K562 (cell line): ENCODE data around the gene ZNRF3. TPM values are rescaled to one million over a fixed set of nuclear protein-coding genes. Genes with fewer than 3 reads are reported as not detected.

Experiments
- ATAC-seq: fragments of 200-7000 bp; cut with Tn5 transposase; 3 replicates; pipeline ENCODE4 v1.9.1; 2020; ENCODE audit warnings: moderate library complexity
- BruUV-seq: library from RNA; stranded (reverse); fragments of 400-500 nt; replicated peaks from 2 replicates; lab custom pipeline; 2021; lab: Mats Ljungman, UMichigan
- CTCF ChIA-PET: fragments of 300-600 bp; formaldehyde crosslinking; extraction: SDS; loops from one replicate; lab custom pipeline; 2021; ENCODE audit warnings: low intra/inter-chr PET ratio; lab: Yijun Ruan, JAX
- POLR2A ChIA-PET: fragments of 300-600, 350-650 bp; sonication (Branson Sonifier 250); formaldehyde crosslinking; extraction: SDS; loops from one replicate; lab custom pipeline; 2021; ENCODE audit warnings: antibody characterized with exemption, inconsistent platforms; lab: Yijun Ruan, JAX
- DNase-seq, 4 experiments: peaks; one replicate each; pipeline versions ENCODE4 v3.0.0 to v3.0.0-alpha.2; 2011 to 2018; ENCODE audit warnings: low spot score in 3 of 4, mixed read lengths in 3 of 4; ENCODE audit errors: extremely low read depth in 1 of 4
- FAIRE-seq: peaks from 2 replicates; lab custom pipeline; 2011; peaks lifted over from hg19 to GRCh38; lab: Jason Lieb, UNC
- H2AFZ ChIP-seq: 2 replicates; pipeline ENCODE4 v1.6.0; 2011; ENCODE audit warnings: low read depth, low read length, control low read depth, inconsistent platforms
- H3K27ac ChIP-seq: fragments of 200-600 bp; 3 replicates; pipeline ENCODE4 v1.8.0; 2011; ENCODE audit warnings: low read depth, mild to moderate bottlenecking, control low read depth, inconsistent platforms, low read length, moderate library complexity, mixed read lengths; ENCODE audit errors: extremely low read depth
- H3K27me3 ChIP-seq, 2 experiments: fragments of 300-600 bp in 1 of 2; 2 replicates in 1 of 2; 3 replicates in 1 of 2; pipeline versions ENCODE4 v1.6.0 to v1.8.0; 2011; ENCODE audit warnings: inconsistent platforms in 2 of 2, low read length in 2 of 2, mild to moderate bottlenecking in 1 of 2, mixed read lengths in 1 of 2, moderate library complexity in 1 of 2; ENCODE audit not compliant: control insufficient read depth in 2 of 2, insufficient read depth in 2 of 2
- H3K36me3 ChIP-seq: fragments of 300-600 bp; 3 replicates; pipeline ENCODE4 v1.8.0; 2011; ENCODE audit warnings: mild to moderate bottlenecking, low read length, inconsistent platforms; ENCODE audit not compliant: control insufficient read depth, insufficient read depth
- H3K4me1 ChIP-seq, 2 experiments: fragments of 200-600 bp in 1 of 2; replicated peaks in 1 of 2; 2 replicates in 1 of 2; 3 replicates in 1 of 2; pipeline versions ENCODE4 v1.5.1 to v1.8.0; 2011; ENCODE audit warnings: inconsistent platforms in 2 of 2, low read length in 2 of 2, mild to moderate bottlenecking in 1 of 2, mixed read lengths in 1 of 2, moderate library complexity in 1 of 2; ENCODE audit not compliant: control insufficient read depth in 2 of 2, insufficient read depth in 2 of 2
- H3K4me2 ChIP-seq: 2 replicates; pipeline ENCODE4 v1.6.1; 2011; ENCODE audit warnings: low read length, control low read depth, inconsistent platforms, mixed read lengths; ENCODE audit not compliant: insufficient read depth
- H3K4me3 ChIP-seq: fragments of 200-600 bp; sonication (generic), shearing (Covaris generic); 2 replicates; pipeline ENCODE4 v1.5.1; 2016; ENCODE audit warnings: control low read depth, inconsistent platforms
- H3K79me2 ChIP-seq: fragments of 200-600 bp; 3 replicates; pipeline ENCODE4 v1.8.0; 2011; ENCODE audit warnings: low read length, inconsistent platforms; ENCODE audit not compliant: control insufficient read depth, insufficient read depth
- H3K9ac ChIP-seq, 2 experiments: 2 replicates each; pipeline versions ENCODE4 v1.6.0 to v1.6.1; 2011; ENCODE audit warnings: low read depth in 2 of 2, low read length in 2 of 2, control low read depth in 1 of 2, inconsistent platforms in 1 of 2, mild to moderate bottlenecking in 1 of 2, mixed read lengths in 1 of 2; ENCODE audit not compliant: insufficient read depth in 1 of 2
- H3K9me1 ChIP-seq: one replicate; pipeline ENCODE4 v1.6.0; 2011; ENCODE audit warnings: inconsistent platforms, mild to moderate bottlenecking, low read length, moderate library complexity; ENCODE audit not compliant: control insufficient read depth, insufficient read depth
- H3K9me3 ChIP-seq: replicated peaks from 2 replicates; pipeline ENCODE4 v1.5.1; 2011; ENCODE audit warnings: low read depth, low read length, inconsistent platforms; ENCODE audit not compliant: control insufficient read depth, insufficient read depth
- H4K20me1 ChIP-seq: replicated peaks from 2 replicates; pipeline ENCODE4 v1.6.1; 2011; ENCODE audit warnings: low read length, inconsistent platforms, mixed read lengths; ENCODE audit not compliant: control insufficient read depth, insufficient read depth
- BCOR ChIP-seq: fragments of 450-650 bp; IDR thresholded peaks from 2 replicates; pipeline ENCODE4 v1.6.1; 2016
- CBX3 ChIP-seq, 2 experiments: IDR thresholded peaks; 1 replicate in 1 of 2; 2 replicates in 1 of 2; pipeline ENCODE4 v1.6.1; 2012; ENCODE audit warnings: inconsistent platforms in 2 of 2, low read length in 2 of 2, borderline replicate concordance in 1 of 2, control low read depth in 1 of 2
- KDM1A ChIP-seq, 2 experiments: fragments of 450-650 bp; IDR thresholded peaks; 2 replicates each; pipeline ENCODE4 v1.6.1; 2016; ENCODE audit warnings: mild to moderate bottlenecking in 2 of 2
- PML ChIP-seq: IDR thresholded peaks from 2 replicates; pipeline ENCODE4 v1.6.1; 2012; ENCODE audit warnings: low read length, inconsistent platforms
- RBM25 ChIP-seq: fragments of 200-400 bp; formaldehyde crosslinking; IDR thresholded peaks from 2 replicates; pipeline ENCODE4 v1.6.1; 2018; ENCODE audit warnings: low read length, low read depth, moderate library complexity; ENCODE audit not compliant: severe bottlenecking
- ZNF212 ChIP-seq: fragments of 450-650 bp; formaldehyde crosslinking; IDR thresholded peaks from 2 replicates; pipeline ENCODE4 v1.4.0; 2020; ENCODE audit warnings: mild to moderate bottlenecking
- WGBS: fragments of 100-300 bp; shearing (Covaris generic); methylation state at CpG from one replicate; pipeline ENCODE4 v1.1.6; 2016; ENCODE audit warnings: low coverage, mixed read lengths; ENCODE audit not compliant: insufficient coverage; ENCODE audit errors: missing lambda C conversion rate; 5-methylcytosine and 5-hydroxymethylcytosine counted together
- in situ Hi-C: fragments of 300-500 bp; cut with MboI; formaldehyde crosslinking; loops from 4 replicates; pipeline ENCODE4 v1.15.0; 2018; ENCODE audit warnings: inconsistent platforms, mixed read lengths
- intact Hi-C: fragments of 100-400 bp; cut with micrococcal nuclease; formaldehyde crosslinking; loops from 2 replicates; pipeline ENCODE4 v1.14.2; 2022
- polyA plus RNA-seq, 8 experiments: library from polyadenylated mRNA; depleted of rRNA in 4 of 8; stranded (reverse) in 5 of 8; unstranded in 3 of 8; fragments of >200 nt; fragmentation: Nextera tagmentation in 2 of 8; fragmentation: Illumina TruSeq in 1 of 8; extraction: Ambion mirVana in 2 of 8; extraction: Trizol in 1 of 8; gene quantifications; 2 replicates each; pipeline versions ENCODE4 v1.2.1 to v1.2.3, GENCODE V29; 2011 to 2014; ENCODE audit warnings: inconsistent platforms in 1 of 8, missing spikeins in 1 of 8
- total RNA-seq, 7 experiments: library from RNA; depleted of rRNA in 6 of 7; stranded (reverse); fragments of >200 nt in 6 of 7; fragmentation: Illumina TruSeq in 2 of 7; extraction: Trizol in 2 of 7; gene quantifications; 2 replicates each; pipeline versions ENCODE4 v1.2.1 to v1.2.3, GENCODE V29; 2011 to 2021; ENCODE audit warnings: low replicate concordance in 1 of 7
- TF ChIP-seq, protein P1 (sequence below), 2 experiments: IDR thresholded peaks in 1 of 2; conservative IDR thresholded peaks in 1 of 2; 2 replicates each; pipeline ENCODE4 v1.6.1; 2016; ENCODE audit warnings: low read depth in 2 of 2, mild to moderate bottlenecking in 1 of 2, missing compliant biosample characterization in 1 of 2, missing genetic modification characterization in 1 of 2, moderate library complexity in 1 of 2
- TF ChIP-seq, protein P2 (sequence below): fragments of 450-650 bp; IDR thresholded peaks from 2 replicates; pipeline ENCODE4 v1.6.1; 2016; ENCODE audit warnings: antibody characterized with exemption

Gene ZNRF3
- total and polyA plus RNA-seq, 9 of the 15 experiments (the other 6 are each of a cell fraction or from before 2014, with no cell fraction given), result 0.41 to 5.9 (median 1.7) TPM

DNA sequence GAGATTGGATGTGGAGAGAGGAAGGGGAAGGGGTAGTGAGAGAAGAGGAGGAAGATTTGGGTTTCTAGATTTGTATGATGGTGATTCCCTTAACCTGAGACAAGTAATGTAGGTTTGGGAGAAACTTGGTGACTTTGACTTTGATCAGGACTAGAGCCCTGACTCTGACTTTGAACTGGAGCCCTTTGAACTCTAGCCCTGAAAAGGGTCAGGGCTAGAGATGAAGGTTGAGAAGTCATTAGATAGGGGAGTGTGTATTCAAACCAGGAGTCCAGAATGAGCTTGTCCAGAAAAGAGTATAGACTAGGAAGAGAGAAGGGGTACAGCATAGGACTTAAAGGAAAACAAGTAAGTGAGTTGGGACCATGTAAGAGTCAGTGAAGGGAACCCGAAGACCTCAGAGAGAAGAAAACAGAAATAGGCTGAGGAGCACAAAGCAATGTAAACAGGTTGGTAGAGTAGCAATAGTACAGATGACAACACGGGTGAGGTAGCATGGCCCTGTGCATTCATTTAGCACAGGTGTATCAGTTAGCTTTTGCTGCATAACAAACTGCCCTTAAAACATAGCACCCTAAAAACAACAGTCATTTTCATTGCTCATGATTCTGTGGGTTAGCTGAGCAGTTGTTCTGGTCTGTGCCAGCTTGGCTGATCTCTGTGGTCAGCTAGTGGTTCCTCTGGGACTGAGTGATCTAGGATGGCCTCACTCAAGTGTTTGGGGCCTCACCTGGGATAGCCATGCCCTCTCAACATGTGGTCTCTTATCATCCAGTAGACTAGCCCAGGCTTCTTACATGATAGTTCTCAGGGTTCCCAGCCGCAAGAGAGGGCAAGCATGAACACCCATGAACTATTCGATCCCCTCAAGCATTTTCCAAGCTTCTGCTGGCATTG lies 135.2 kb downstream of the ZNRF3 start:
- FAIRE-seq (no peak), DNase-seq (no peak), ATAC-seq (no peak)
- no peak overlapping the region for H2AFZ ChIP-seq
- H3K27ac ChIP-seq, result no peak overlapping the region
- H3K9me3 ChIP-seq, result no peaks in the 10 kb centered on the region
- no peaks in the 10 kb centered on the region for H3K27me3 ChIP-seq
- no peaks in the 10 kb centered on the region for H4K20me1 ChIP-seq
- H3K9ac ChIP-seq, result no peak overlapping the region
- no TSS peak for BruUV-seq
- no peaks in the 10 kb centered on the region for H3K9me1 ChIP-seq
- H3K36me3 ChIP-seq, result no peaks in the 10 kb centered on the region
- no peak for TF ChIP-seq PML
- peak in 1 of 2 experiments; percentile 14; a peak in 1 of 4 replicates for TF ChIP-seq KDM1A (IDR thresholded peaks at IDR 0.05)
- peak; percentile 78 for TF ChIP-seq RBM25
- TF ChIP-seq, protein P1, sequence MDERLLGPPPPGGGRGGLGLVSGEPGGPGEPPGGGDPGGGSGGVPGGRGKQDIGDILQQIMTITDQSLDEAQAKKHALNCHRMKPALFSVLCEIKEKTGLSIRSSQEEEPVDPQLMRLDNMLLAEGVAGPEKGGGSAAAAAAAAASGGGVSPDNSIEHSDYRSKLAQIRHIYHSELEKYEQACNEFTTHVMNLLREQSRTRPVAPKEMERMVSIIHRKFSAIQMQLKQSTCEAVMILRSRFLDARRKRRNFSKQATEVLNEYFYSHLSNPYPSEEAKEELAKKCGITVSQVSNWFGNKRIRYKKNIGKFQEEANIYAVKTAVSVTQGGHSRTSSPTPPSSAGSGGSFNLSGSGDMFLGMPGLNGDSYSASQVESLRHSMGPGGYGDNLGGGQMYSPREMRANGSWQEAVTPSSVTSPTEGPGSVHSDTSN (CRISPR knock-in tag; IDR thresholded peaks at IDR 0.05; ENCODE audit: low read depth), result no peak
- TF ChIP-seq, protein P1 (tag; conservative IDR thresholded peaks at IDR 0.05; ENCODE audit: low read depth), result no peak
- TF ChIP-seq, protein P2, sequence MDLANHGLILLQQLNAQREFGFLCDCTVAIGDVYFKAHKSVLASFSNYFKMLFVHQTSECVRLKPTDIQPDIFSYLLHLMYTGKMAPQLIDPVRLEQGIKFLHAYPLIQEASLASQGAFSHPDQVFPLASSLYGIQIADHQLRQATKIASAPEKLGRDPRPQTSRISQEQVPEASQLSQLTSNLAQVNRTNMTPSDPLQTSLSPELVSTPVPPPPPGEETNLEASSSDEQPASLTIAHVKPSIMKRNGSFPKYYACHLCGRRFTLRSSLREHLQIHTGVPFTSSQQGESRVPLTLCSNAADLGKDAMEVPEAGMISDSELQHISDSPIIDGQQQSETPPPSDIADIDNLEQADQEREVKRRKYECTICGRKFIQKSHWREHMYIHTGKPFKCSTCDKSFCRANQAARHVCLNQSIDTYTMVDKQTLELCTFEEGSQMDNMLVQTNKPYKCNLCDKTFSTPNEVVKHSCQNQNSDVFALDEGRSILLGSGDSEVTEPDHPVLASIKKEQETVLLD, result no peak
- peak in 1 of 2 experiments; percentile 50; a peak in 1 of 3 replicates for TF ChIP-seq CBX3 (IDR thresholded peaks at IDR 0.05; ENCODE audit: borderline replicate concordance in 1 of 2, low read length in 2 of 2)
- TF ChIP-seq ZNF212 (CRISPR knock-in tag), result no peak
- TF ChIP-seq BCOR, result peak; percentile 64; the same call in 1 of the 2 replicates
- ChIA-PET POLR2A (no interaction called here), CTCF (no interaction called here)
- H3K79me2 ChIP-seq, result no peaks in the 10 kb centered on the region
- in situ Hi-C loops (no loop called here), intact Hi-C loops (no loop called here)
- H3K4me2 ChIP-seq, result no peak overlapping the region
- H3K4me1 ChIP-seq, result no peaks in the 10 kb centered on the region
- H3K4me3 ChIP-seq, result no peak overlapping the region
- 91% methylated on average over 4 of the region's 4 CpGs for WGBS
